NCI-H1417 (cell line): ENCODE measurements around the gene RNF34.

ENCODE experiments used
- DNase-seq, 3 experiments: peaks; one replicate each; lab custom pipeline; 2025; lab: John Stamatoyannopoulos, UW

Gene RNF34

GRCh38 chr12:121438905-121439304, 39.0 kb downstream of the RNF34 start:
- DNase-seq = no peak

- no peak for DNase-seq
Measured at GRCh38 chr12:121439715-121440114, 39.8 kb downstream of the RNF34 start.

- DNase-seq = no peak
Measured at GRCh38 chr12:121440768-121441167, 40.9 kb downstream of the RNF34 start.

DNA sequence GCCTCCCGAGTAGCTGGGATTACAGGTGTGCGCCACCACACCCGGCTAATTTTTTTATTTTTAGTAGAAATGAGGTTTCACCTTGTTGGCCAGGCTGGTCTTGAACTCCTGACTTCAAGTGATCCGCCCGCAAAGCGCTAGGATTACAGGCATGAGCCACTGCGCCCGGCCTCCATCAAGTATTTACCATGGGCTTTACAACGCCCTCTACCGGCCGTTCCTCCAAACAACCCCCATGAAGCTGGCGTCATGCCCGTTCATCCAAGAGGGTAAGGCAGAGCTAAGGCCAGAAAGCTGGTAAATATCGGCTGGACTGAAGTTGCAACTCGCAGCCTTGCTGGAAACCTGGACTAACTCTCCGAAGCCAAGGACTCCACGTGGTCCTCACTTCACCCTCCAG, 41.6 kb downstream of the RNF34 start:
- no peak for DNase-seq

DNA sequence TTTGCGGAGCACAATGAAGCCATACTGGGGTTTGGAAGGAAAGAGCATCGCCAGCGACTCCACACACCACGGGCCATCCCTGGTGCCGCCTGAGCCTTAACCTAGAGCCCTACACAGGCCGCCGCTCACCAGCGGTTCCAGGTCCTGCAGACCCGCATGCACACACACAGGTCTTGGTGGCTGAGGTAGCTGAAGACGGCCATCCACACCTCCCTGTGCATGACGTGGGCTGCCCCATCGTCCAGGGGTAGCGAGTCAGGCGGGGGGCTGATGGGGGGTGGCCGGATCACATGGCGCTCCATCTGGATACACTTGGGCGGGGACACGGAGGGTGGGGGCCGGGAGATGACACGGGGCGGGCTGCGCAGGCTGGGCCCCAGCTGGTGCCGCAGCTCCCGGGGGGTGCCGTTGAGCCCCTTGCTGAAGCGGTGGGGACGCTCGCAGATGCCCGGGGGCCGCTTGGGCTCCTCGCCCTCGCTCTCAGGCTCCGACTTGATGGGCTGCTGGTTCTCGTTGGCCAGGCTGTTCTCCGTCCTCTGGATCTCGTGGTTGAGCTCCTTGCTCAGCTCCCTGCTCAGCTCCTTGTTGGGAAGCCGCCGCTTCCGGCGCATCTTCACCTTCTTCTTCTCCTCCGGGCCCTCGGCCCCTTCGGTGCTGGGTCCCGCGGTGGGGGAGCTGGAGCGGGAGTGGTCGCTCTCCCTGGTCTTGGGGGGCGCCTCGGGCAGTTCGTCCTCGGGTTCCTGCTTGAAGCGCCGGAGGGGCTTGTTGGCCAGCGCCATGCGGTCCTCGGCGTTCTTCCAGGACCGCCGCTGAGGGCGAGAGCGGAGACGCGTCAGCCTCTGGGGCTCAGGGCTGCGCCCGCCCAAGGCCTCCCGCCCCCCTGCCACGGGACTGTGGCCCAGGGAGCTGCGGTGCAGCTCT, 42.4 kb downstream of the RNF34 start:
- DNase-seq = no peak

DNA sequence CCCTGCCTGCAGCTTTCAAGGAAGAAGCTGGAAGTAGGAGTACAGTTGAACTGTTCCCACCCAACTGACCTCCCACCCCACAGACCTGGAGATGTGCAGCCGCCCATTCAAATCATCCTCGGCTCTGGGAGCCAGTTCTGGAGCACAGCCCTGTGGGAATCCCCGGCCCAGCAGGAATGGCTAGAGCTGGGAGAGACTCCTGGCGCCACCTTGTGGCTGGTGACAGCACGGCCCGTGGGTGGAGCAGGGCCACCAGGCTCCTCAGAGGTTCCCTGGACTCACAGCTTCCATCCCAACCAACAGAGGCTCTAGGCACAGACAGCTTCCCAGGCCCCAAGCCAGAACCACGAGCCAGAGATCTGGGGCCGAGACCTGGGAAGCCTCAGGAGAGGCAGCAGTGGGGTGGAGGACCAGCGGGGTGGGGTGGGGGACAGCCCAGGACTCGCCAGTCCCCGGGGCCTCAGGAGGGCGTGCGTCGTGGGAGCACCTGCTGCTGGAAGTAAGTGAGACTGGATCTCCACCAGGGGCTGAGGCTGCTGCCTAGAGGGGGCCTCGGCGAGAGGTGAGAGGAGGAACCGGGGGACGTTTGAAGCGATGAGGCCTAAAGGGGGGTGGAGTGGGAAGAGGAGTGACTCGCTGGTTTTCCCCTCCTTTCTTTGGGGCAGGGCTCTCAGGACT, 43.4 kb downstream of the RNF34 start:
- peak; percentile 58 to 77 (median 64) for DNase-seq

DNA sequence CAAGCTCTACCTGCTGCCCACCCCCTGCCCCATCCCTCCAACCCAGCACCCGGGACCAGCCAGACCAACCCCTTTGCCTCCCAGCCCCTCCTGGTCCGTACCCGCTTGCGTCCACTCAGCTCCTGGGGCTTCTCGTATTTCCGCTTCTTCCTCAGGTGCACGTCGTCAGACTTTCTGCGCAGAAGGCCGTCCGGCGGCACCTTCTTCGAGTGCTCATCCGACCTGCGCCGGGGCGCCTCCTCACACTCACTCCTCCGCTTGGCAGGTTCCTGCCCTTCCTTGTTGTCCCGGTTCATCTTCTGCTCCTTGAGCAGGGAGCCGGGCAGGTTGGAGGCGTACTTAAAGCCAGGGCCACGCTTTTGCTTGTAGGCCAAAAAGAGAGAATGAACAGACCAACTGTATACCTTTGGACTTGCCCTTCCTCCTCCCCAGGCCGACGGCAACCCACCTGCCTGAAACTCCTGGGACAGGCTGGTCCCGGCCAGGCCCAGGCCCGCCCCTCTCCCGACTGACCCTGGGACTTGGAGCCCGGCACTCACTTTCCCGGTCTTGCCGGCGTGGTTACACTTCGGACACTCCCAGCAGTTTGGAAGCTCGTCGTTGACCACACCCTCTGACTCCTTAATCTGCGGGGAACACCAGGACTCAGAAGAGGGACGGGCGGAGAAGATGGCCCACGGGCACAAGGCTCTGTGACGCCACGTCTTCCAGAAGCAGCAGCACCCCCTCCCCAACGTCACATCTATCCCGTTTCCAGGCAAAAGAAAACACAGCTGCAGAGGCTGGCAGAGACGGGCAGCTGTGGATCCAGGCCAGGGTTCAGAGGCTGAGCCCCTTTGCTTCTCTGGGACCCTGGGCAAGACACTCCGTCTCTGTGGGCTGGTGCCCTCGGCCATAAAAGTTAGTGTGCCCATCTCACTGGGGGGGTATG, 44.3 kb downstream of the RNF34 start:
- no peak for DNase-seq

DNA sequence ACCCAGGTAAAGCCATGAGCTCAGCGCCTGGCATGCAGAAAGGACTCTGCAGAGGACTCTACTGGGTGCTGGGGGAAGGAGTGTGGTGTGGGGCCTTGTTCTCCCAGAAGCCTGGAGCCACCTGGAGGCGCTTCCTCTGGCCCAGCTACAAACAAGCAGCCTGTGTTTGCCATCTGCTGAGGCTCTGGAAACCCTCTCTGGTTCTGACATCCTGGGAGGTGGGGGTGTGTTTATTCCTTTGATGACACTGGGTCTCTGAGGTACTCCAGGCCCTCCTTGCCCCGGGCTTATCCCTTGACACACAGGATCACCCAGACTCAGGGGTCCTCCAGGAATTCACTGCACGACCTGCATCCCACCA, 44.9 kb downstream of the RNF34 start:
- DNase-seq = no peak

DNA sequence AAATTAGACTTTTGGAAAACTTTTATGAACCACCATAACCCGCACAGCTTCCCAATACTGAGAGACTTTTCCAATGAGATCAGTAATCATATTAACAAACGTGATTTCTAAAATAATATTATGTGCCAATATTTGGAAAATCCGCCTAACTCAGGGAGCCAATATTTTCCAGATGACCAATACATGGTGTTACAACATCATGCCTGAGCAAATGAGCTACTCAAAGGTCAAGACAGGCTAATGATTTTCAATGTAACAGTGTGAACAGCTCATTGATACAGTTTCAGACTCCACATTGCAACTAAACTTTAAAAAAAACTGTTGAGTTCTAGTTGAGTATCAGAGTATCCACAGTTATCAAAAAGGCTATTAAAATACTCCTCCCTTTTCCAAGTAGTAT, 46.8 kb downstream of the RNF34 start:
- no peak for DNase-seq

- DNase-seq = no peak
Measured at GRCh38 chr12:121448771-121449315, 48.9 kb downstream of the RNF34 start.

DNA sequence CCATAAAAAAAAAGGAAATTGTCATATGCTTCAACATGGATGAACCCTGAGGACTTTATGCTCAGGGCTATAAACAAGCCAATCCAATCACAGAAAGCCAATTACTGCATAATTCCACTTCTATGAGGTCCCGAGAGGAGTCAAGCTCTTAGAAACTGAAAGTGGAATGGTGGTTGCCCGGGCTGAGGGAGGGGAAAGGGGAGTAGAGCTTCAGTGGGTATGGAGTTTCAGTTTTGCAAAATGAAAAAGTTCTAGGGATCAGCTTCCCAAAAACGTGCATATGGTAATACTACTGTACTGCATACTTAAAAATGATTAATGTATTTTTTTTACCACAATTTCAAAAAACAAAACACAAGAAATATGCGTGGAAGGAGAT, 52.0 kb downstream of the RNF34 start:
- no peak for DNase-seq

DNA sequence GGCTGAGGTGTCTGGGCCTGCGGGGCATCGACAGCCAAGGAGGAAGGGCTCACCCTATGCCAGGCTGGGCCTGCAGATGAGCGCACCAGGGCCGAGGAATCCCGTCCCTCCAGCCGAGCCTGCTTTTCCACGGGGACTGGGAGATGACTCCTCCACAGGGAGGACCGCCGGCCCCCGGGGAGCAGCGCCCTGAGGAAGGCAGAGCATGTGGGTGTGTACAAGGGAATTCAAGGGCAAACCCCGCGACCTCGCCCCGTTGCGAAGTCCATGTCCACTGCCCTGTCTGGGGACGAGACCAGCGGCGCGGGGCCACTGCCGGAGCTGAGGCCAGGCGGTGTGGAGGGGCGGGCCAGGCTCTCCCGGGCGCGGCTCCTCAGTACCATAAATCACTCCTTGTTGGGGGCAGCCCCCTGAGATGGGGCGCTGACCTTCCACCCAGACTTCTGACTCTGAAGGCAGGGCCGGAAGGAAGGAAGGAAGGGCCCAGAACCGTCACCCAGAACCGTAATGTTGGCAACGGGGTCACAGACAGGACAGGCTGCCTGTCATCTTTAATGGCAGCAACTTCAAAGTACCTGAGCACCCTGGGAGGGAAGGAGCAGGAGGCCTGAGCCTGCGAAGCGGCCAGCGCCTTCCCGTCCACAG, 52.5 kb downstream of the RNF34 start:
- no peak for DNase-seq

DNA sequence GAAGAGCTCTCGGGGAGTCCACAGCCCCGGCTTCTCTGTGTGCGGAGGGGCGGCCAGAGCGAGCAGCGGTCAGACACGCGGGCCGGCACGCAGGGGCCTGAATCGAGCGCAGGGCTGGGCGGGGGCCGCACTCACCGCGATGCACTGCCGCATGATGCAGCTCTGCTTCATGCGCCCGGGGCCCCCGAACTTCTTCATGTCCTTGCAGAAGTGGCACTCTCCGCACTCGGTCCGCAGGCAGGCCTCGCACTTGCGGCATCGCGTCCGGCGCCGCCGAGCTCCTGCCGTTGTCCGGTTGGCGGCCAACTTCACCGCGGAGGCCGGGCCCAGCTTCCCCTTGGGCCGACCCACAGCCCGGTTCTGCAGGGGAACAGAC, 53.1 kb downstream of the RNF34 start:
- DNase-seq = no peak

GRCh38 chr12:121453629-121454028, 53.7 kb downstream of the RNF34 start:
- no peak for DNase-seq

GRCh38 chr12:121454921-121455320, 55.0 kb downstream of the RNF34 start:
- DNase-seq = no peak

DNA sequence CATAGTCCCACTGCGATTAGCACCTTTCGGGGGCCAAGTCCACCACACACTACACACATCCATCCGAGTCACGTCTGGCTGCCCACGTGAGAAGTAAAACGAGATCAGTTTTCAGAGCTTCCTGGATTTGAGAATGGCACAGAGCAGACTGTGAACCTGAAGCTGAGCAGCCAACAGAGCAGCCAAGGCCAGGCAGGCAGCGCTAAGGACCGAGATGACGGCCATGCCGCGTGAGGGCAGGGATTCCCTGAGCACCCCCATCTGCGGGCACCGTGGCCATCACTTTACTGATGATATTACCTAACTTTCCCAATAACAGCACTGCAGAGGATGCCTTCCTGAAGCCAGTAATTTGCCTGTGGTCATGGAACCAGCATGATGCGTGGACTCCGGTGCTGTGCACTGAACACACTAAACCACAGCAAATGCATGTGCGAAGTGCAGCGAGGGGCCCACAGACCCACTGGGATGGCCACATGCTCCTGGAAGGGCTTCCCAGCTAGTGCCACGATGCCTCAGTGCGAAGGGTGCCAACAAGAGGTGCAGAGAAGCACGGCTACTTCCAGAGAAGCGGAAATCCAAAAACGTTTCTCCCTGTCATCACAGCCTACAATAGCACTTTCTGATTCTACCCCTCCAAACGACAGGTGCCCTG, 56.0 kb downstream of the RNF34 start:
- no peak for DNase-seq

DNA sequence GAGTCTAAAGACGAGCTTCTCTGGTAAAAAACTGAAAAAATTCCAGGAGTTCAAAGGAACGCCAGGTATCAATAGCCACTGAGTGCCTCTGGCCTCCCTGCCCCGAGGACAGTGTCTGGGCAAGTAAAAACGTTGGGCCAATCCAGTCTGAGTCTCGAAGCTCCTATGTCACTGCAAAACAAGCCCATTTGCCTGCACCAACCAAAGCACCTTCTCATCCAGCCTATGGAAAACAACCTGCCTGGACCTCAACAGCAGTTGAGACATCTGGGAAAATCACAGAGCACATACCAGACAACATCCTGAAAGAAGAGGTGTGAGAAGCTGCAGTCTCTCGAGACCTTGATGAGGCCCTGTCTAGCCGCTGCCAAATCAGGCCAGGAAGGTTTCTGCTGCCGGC, 56.6 kb downstream of the RNF34 start:
- no peak for DNase-seq

DNA sequence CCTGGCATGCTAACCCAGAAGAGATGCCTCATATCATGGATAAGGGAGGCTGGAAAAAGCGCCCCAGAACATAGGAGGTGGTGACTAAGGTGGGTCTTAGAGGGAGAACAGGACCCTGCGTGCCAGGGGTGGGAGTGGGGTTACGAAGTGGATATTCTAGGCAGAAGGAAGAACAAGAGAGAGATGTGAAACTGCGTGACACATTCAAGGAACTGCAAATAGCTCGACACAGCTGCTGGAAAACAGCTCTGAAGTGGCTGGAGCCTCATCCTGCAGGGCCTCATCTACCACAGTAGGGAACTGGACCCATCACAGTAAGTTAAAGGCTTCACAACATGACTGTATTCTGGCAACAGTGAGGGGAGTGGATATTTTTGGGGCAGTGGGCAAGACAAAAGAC, 61.1 kb downstream of the RNF34 start:
- DNase-seq = no peak

DNA sequence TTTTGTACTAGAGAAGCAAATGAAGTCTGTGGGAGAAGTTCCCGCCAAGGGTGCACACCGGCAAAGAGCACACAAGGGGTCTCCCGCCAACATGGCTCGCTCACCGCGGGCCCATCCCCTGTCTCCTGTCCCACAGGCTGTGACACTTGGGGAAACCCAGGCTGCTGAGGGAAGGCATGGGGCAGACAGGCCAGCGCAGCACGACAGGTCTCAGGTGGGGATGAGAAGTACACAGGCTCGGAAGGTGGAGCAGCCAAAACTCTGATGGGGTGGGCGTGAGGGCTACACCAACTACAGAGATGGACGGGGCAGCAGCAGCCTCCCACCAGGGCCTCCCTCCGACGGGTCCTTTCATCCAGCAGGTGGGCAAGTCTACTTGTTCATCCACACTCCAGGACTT, 64.4 kb downstream of the RNF34 start:
- no peak for DNase-seq

DNA sequence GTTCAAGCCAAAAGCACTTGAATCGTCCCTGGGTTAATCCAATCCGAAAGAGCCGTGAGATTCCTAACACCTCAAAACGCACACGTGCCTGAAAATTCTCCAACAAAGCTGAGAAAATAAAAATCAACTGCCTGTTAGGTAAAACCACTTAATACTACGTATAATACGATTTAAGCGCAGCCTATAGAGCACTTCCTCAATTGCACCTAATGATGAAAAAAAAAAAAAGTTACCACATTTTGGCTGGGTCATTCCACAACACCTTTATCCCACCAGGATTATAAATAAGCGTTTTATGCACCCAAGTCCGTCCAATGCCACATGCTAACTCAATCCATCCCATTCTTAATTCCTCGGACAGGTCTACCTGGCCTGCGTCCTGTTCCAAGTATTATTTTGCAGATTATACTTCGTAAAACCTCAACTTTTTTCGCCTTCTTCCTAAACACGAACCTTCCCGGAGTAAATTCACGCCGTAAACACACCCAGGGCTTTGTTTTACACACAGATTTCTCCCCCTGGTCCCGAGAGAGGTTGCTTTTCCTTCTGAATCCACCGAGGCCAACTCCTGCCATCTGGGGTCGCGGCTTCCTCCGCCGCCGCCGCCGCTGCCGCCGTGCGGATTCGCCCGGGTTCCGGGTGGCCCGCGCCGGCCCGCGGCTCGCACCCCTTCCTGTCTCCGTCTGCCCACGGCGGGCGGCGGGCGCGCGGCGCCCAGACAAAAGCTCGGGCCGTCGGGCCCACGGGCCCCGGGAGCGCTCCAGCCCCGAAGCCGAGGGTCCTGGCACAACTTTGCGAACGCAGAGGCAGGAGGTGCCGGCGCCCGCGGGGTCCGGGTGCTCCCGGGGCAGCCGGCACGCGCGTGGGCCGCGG, 66.2 kb downstream of the RNF34 start:
- DNase-seq = peak in 2 of 3 experiments; percentile 47 to 56
